WTC11 (cell line): ENCODE measurements around the gene UBR4. TPM values are rescaled to one million over a fixed set of nuclear protein-coding genes. Genes with fewer than 3 reads are reported as not detected.

ENCODE experiments used
- ATAC-seq: fragments of 200-7000 bp; cut with Tn5 transposase; 2 replicates; pipeline ENCODE4 v1.10.0; 2021; ENCODE audit warnings: mild to moderate bottlenecking, moderate library complexity
- CTCF ChIA-PET: fragments of 300-600 bp; sonication (Branson Sonifier 250); formaldehyde crosslinking; loops from one replicate; lab custom pipeline; 2021; ENCODE audit warnings: antibody characterized with exemption; lab: Charles Lee
- POLR2A ChIA-PET: fragments of 350-600 bp; sonication (Branson Sonifier 250); formaldehyde crosslinking; loops from one replicate; lab custom pipeline; 2021; ENCODE audit warnings: antibody characterized with exemption; lab: Charles Lee
- DNase-seq: peaks from one replicate; pipeline ENCODE4 v3.0.0; 2021; ENCODE audit warnings: low spot score
- H3K27ac Mint-ChIP-seq: 2 replicates; pipeline ENCODE4 v1.8.0; 2021; ENCODE audit warnings: mixed read lengths
- H3K27me3 Mint-ChIP-seq: 2 replicates; pipeline ENCODE4 v1.8.0; 2021; ENCODE audit warnings: low read depth, mild to moderate bottlenecking, moderate library complexity, mixed read lengths
- H3K36me3 Mint-ChIP-seq: 2 replicates; pipeline ENCODE4 v1.8.0; 2021; ENCODE audit warnings: mixed read lengths
- H3K4me1 Mint-ChIP-seq: 2 replicates; pipeline ENCODE4 v1.8.0; 2022; ENCODE audit warnings: mixed read lengths
- H3K4me3 Mint-ChIP-seq: 2 replicates; pipeline ENCODE4 v1.8.0; 2021; ENCODE audit warnings: mild to moderate bottlenecking, moderate library complexity, mixed read lengths
- H3K9me3 Mint-ChIP-seq: 2 replicates; pipeline ENCODE4 v1.8.0; 2021; ENCODE audit warnings: mixed read lengths
- AR ChIP-seq: fragments of 250-450 bp; sonication (Bioruptor Pico); IDR thresholded peaks from 2 replicates; pipeline ENCODE4 v1.9.0; 2021; ENCODE audit warnings: mild to moderate bottlenecking
- ATF2 ChIP-seq: sonication (generic); formaldehyde crosslinking; IDR thresholded peaks from 2 replicates; pipeline ENCODE4 v1.8.1; 2022; ENCODE audit warnings: low read depth, missing genetic modification reagents, borderline replicate concordance
- CBFB ChIP-seq: sonication (generic); formaldehyde crosslinking; IDR thresholded peaks from 2 replicates; pipeline ENCODE4 v1.8.1; 2022; ENCODE audit warnings: mild to moderate bottlenecking, low read depth, missing genetic modification reagents
- CTCF ChIP-seq: fragments of 200-600 bp; IDR thresholded peaks from 2 replicates; pipeline ENCODE4 v1.8.0; 2022; ENCODE audit warnings: antibody characterized with exemption
- ERG ChIP-seq: fragments of 250-450 bp; sonication (Bioruptor Pico); IDR thresholded peaks from 2 replicates; pipeline ENCODE4 v1.8.0; 2021; ENCODE audit warnings: mild to moderate bottlenecking
- FOXP1 ChIP-seq: sonication (generic); formaldehyde crosslinking; IDR thresholded peaks from 2 replicates; pipeline ENCODE4 v1.8.0; 2022; ENCODE audit warnings: missing genetic modification reagents, mild to moderate bottlenecking, moderate library complexity, borderline replicate concordance
- HMGA2 ChIP-seq: fragments of 250-450 bp; sonication (Bioruptor Pico); IDR thresholded peaks from 2 replicates; pipeline ENCODE4 v1.4.0; 2021; ENCODE audit warnings: mild to moderate bottlenecking, moderate library complexity
- MAX ChIP-seq: sonication (generic); formaldehyde crosslinking; IDR thresholded peaks from 2 replicates; pipeline ENCODE4 v1.8.0; 2022; ENCODE audit warnings: mild to moderate bottlenecking, missing genetic modification reagents
- NFYB ChIP-seq: sonication (generic); formaldehyde crosslinking; conservative IDR thresholded peaks from 2 replicates; pipeline ENCODE4 v1.8.0; 2022; ENCODE audit warnings: low read depth, missing genetic modification reagents
- OVOL2 ChIP-seq: fragments of 250-450 bp; sonication (Bioruptor Pico); IDR thresholded peaks from 2 replicates; pipeline ENCODE4 v1.9.0; 2021; ENCODE audit warnings: mild to moderate bottlenecking, borderline replicate concordance
- SMAD3 ChIP-seq: sonication (generic); formaldehyde crosslinking; IDR thresholded peaks from 2 replicates; pipeline ENCODE4 v1.8.0; 2022; ENCODE audit warnings: missing genetic modification reagents, mild to moderate bottlenecking, borderline replicate concordance
- TEAD1 ChIP-seq: sonication (generic); formaldehyde crosslinking; IDR thresholded peaks from 2 replicates; pipeline ENCODE4 v1.8.0; 2022; ENCODE audit warnings: mild to moderate bottlenecking, missing genetic modification reagents
- ZNF416 ChIP-seq: fragments of 250-450 bp; sonication (Bioruptor Pico); IDR thresholded peaks from 2 replicates; pipeline ENCODE4 v1.9.0; 2021; ENCODE audit warnings: mild to moderate bottlenecking, inconsistent platforms
- ZNF671 ChIP-seq: fragments of 250-450 bp; sonication (Bioruptor Pico); IDR thresholded peaks from 2 replicates; pipeline ENCODE4 v1.8.0; 2021; ENCODE audit warnings: mild to moderate bottlenecking
- total RNA-seq: library from RNA; stranded (reverse); gene quantifications from 3 replicates; pipeline ENCODE4 v1.2.3, GENCODE V29; 2021
- TF ChIP-seq, protein P1 (sequence below): fragments of 250-450 bp; sonication (Bioruptor Pico); IDR thresholded peaks from 2 replicates; pipeline ENCODE4 v1.9.0; 2021; ENCODE audit warnings: moderate library complexity, mild to moderate bottlenecking, inconsistent platforms, borderline replicate concordance
- TF ChIP-seq, protein P2 (sequence below): sonication (generic); formaldehyde crosslinking; IDR thresholded peaks from 2 replicates; pipeline ENCODE4 v1.8.1; 2022; ENCODE audit warnings: mild to moderate bottlenecking, missing genetic modification reagents, moderate library complexity, borderline replicate concordance
- TF ChIP-seq, protein P3 (sequence below): sonication (generic); formaldehyde crosslinking; IDR thresholded peaks from 2 replicates; pipeline ENCODE4 v1.8.1; 2023; ENCODE audit warnings: mild to moderate bottlenecking, missing genetic modification reagents, moderate library complexity

The UBR4 gene
- total RNA-seq, 1 experiment from 2014 or later: 179 TPM

DNA sequence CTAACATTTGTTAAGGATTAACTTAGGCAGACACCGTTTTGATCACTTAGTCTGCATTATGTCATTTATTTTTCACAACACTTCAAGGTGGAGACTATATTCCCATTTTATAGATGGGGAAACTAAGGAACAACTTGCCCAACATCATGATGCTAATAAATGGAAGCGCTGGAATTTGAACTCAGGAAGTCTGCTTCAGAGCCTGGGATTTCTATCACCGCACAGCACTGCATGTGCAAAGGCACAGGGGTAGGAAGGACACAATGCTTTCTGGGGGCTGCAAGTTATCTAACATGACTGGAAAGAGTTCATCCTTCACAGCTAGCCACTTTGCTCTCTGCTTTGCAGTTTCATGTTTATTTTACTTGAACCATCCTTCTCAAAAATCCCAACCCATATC is 100.5 kb downstream of the UBR4 start (continued):
- TF ChIP-seq FOXP1 (CRISPR knock-in tag): no peak
- no peak for TF ChIP-seq MAX

- POLR2A ChIA-PET: no interaction called here
Observed at GRCh38 chr1:19101244-19101643, 108.8 kb downstream of the UBR4 start.

More at GRCh38 chr1:19101244-19101643, 108.8 kb downstream of the UBR4 start:
- TF ChIP-seq ERG (no peak), CBFB (no peak), ZNF416 (CRISPR knock-in tag) (no peak), SMAD3 (CRISPR knock-in tag) (no peak), HMGA2 (CRISPR knock-in tag) (no peak), ZNF671 (CRISPR knock-in tag) (no peak), TEAD1 (CRISPR knock-in tag) (no peak), AR (CRISPR knock-in tag) (no peak), CTCF (no peak), ATF2 (no peak), NFYB (CRISPR knock-in tag) (no peak), OVOL2 (CRISPR knock-in tag) (no peak)
- TF ChIP-seq, protein P1, sequence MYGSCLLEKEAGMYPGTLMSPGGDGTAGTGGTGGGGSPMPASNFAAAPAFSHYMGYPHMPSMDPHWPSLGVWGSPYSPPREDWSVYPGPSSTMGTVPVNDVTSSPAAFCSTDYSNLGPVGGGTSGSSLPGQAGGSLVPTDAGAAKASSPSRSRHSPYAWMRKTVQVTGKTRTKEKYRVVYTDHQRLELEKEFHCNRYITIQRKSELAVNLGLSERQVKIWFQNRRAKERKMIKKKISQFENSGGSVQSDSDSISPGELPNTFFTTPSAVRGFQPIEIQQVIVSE: no peak
- TF ChIP-seq, protein P2, sequence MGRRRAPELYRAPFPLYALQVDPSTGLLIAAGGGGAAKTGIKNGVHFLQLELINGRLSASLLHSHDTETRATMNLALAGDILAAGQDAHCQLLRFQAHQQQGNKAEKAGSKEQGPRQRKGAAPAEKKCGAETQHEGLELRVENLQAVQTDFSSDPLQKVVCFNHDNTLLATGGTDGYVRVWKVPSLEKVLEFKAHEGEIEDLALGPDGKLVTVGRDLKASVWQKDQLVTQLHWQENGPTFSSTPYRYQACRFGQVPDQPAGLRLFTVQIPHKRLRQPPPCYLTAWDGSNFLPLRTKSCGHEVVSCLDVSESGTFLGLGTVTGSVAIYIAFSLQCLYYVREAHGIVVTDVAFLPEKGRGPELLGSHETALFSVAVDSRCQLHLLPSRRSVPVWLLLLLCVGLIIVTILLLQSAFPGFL (CRISPR knock-in tag): no peak
- TF ChIP-seq, protein P3, sequence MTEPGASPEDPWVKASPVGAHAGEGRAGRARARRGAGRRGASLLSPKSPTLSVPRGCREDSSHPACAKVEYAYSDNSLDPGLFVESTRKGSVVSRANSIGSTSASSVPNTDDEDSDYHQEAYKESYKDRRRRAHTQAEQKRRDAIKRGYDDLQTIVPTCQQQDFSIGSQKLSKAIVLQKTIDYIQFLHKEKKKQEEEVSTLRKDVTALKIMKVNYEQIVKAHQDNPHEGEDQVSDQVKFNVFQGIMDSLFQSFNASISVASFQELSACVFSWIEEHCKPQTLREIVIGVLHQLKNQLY (CRISPR knock-in tag): no peak
- DNase-seq (no peak), ATAC-seq (no peak)
- no peaks in the 10 kb centered on the region for H3K9me3 Mint-ChIP-seq
- peaks cover 93% of the 10 kb centered on the region for H3K36me3 Mint-ChIP-seq
- no peaks in the 10 kb centered on the region for H3K27me3 Mint-ChIP-seq
- H3K27ac Mint-ChIP-seq: no peak overlapping the region
- H3K4me1 Mint-ChIP-seq: no peaks in the 10 kb centered on the region
- H3K4me3 Mint-ChIP-seq: no peak overlapping the region
- CTCF ChIA-PET: no interaction called here
